A549 (cell line): Measurements from ENCODE around the gene ATRX. TPM values are rescaled to one million over a fixed set of nuclear protein-coding genes. Genes with fewer than 3 reads are reported as not detected.

Experiments
- ATAC-seq, 2 experiments: fragments of 200-7000 bp in 1 of 2; fragments of >200 bp in 1 of 2; cut with Nextera tagmentation in 1 of 2; cut with Tn5 transposase in 1 of 2; 3 replicates each; pipeline versions ENCODE4 v1.8.0 to v1.9.1; 2018 to 2020; ENCODE audit warnings: mild to moderate bottlenecking in 1 of 2, moderate library complexity in 1 of 2
- CTCF ChIA-PET: fragments of 300-600 bp; sonication (Branson Sonifier 250); formaldehyde crosslinking; extraction: SDS; loops from one replicate; lab custom pipeline; 2021; ENCODE audit warnings: antibody characterized with exemption, inconsistent platforms; lab: Yijun Ruan, JAX
- POLR2A ChIA-PET: fragments of 350-600 bp; formaldehyde crosslinking; extraction: SDS; loops from one replicate; lab custom pipeline; 2021; ENCODE audit warnings: antibody characterized with exemption, inconsistent platforms; lab: Yijun Ruan, JAX
- DNase-seq, 2 experiments: peaks; one replicate each; pipeline versions ENCODE4 v3.0.0 to v3.0.0-alpha.2; 2011 to 2016; ENCODE audit warnings: low read depth in 1 of 2, low spot score in 1 of 2
- FAIRE-seq: peaks from 2 replicates; lab custom pipeline; 2011; peaks lifted over from hg19 to GRCh38; lab: Jason Lieb, UNC
- H3K27ac ChIP-seq, 2 experiments: fragments of >200 bp; sonication (Bioruptor Twin); formaldehyde crosslinking; 3 replicates each; pipeline ENCODE4 v1.5.1; 2016 to 2017
- H3K4me1 ChIP-seq: fragments of >200 bp; sonication (Bioruptor Twin); formaldehyde crosslinking; 3 replicates; pipeline ENCODE4 v1.6.1; 2016
- H3K4me2 ChIP-seq: fragments of >200 bp; sonication (Bioruptor Twin); formaldehyde crosslinking; 3 replicates; pipeline ENCODE4 v1.6.1; 2016
- H3K4me3 ChIP-seq: fragments of >200 bp; sonication (Bioruptor Twin); formaldehyde crosslinking; 3 replicates; pipeline ENCODE4 v1.5.1; 2016
- H3K9me3 ChIP-seq: fragments of >200 bp; sonication (Bioruptor Twin); formaldehyde crosslinking; 3 replicates; pipeline ENCODE4 v1.6.1; 2016
- ATOH8 ChIP-seq: fragments of 250-450 bp; sonication (Bioruptor Pico); IDR thresholded peaks from 2 replicates; pipeline ENCODE4 v1.5.0; 2020; ENCODE audit warnings: low read depth, mild to moderate bottlenecking, moderate library complexity
- BCL3 ChIP-seq: fragments of >200 bp; sonication (Bioruptor Twin); formaldehyde crosslinking; IDR thresholded peaks from 3 replicates; pipeline ENCODE4 v1.6.1; 2016
- CBX2 ChIP-seq: fragments of 200-600 bp; sonication (generic); IDR thresholded peaks from 2 replicates; pipeline ENCODE4 v1.6.1; 2016; ENCODE audit warnings: low read depth, mild to moderate bottlenecking, borderline replicate concordance
- CHD4 ChIP-seq: fragments of 200-600 bp; sonication (generic); IDR thresholded peaks from 2 replicates; pipeline ENCODE4 v1.6.1; 2016; ENCODE audit warnings: antibody characterized with exemption, mild to moderate bottlenecking, borderline replicate concordance
- CTCF ChIP-seq: fragments of >200 bp; sonication (Bioruptor Twin); formaldehyde crosslinking; IDR thresholded peaks from 3 replicates; pipeline ENCODE4 v1.5.1; 2016
- ELK1 ChIP-seq: fragments of 150-350 bp; IDR thresholded peaks from 2 replicates; pipeline ENCODE4 v1.6.1; 2014; ENCODE audit warnings: low read depth, mild to moderate bottlenecking, low read length
- EP300 ChIP-seq, 2 experiments: fragments of >200 bp; sonication (Bioruptor Twin); formaldehyde crosslinking; IDR thresholded peaks; 2 replicates in 1 of 2; 3 replicates in 1 of 2; pipeline ENCODE4 v1.6.1; 2016 to 2017
- FOSB ChIP-seq: fragments of 250-450 bp; sonication (Bioruptor Pico); IDR thresholded peaks from 2 replicates; pipeline ENCODE4 v1.5.0; 2020; ENCODE audit warnings: mild to moderate bottlenecking, moderate library complexity
- FOSL2 ChIP-seq, 2 experiments: fragments of 450-650 bp in 1 of 2; fragments of >200 bp in 1 of 2; sonication (Bioruptor Twin) in 1 of 2; formaldehyde crosslinking; IDR thresholded peaks; 2 replicates each; pipeline versions ENCODE4 v1.5.0 to v1.6.1; 2016 to 2020; ENCODE audit warnings: mild to moderate bottlenecking in 1 of 2, moderate library complexity in 1 of 2
- GATA3 ChIP-seq: IDR thresholded peaks from 2 replicates; pipeline ENCODE4 v1.6.1; 2012; ENCODE audit warnings: borderline replicate concordance
- HDAC2 ChIP-seq: fragments of 200-600 bp; sonication (generic); IDR thresholded peaks from 2 replicates; pipeline ENCODE4 v1.6.1; 2016
- HEYL ChIP-seq: fragments of 250-450 bp; sonication (Bioruptor Pico); IDR thresholded peaks from 2 replicates; pipeline ENCODE4 v1.8.0; 2021; ENCODE audit warnings: mild to moderate bottlenecking, moderate library complexity
- HMGXB4 ChIP-seq: fragments of 250-450 bp; sonication (Bioruptor Pico); IDR thresholded peaks from 2 replicates; pipeline ENCODE4 v1.5.0; 2021; ENCODE audit warnings: mild to moderate bottlenecking, moderate library complexity, borderline replicate concordance
- HOXA7 ChIP-seq: fragments of 250-450 bp; sonication (Bioruptor Pico); IDR thresholded peaks from 2 replicates; pipeline ENCODE4 v1.5.0; 2020; ENCODE audit warnings: mild to moderate bottlenecking, moderate library complexity
- HOXB13 ChIP-seq: fragments of 250-450 bp; sonication (Bioruptor Pico); IDR thresholded peaks from 2 replicates; pipeline ENCODE4 v1.5.0; 2020; ENCODE audit warnings: low read depth, mild to moderate bottlenecking, moderate library complexity
- HOXB5 ChIP-seq: fragments of 250-450 bp; sonication (Bioruptor Pico); IDR thresholded peaks from 2 replicates; pipeline ENCODE4 v1.5.0; 2020; ENCODE audit warnings: mild to moderate bottlenecking, moderate library complexity
- JUN ChIP-seq, 2 experiments: fragments of >200 bp; sonication (Bioruptor Twin); formaldehyde crosslinking; IDR thresholded peaks; 2 replicates in 1 of 2; 3 replicates in 1 of 2; pipeline ENCODE4 v1.6.1; 2016 to 2017
- KDM1A ChIP-seq: fragments of 200-600 bp; sonication (generic); IDR thresholded peaks from 2 replicates; pipeline ENCODE4 v1.6.1; 2016; ENCODE audit warnings: low read depth, mild to moderate bottlenecking
- MYC ChIP-seq: IDR thresholded peaks from 2 replicates; pipeline ENCODE4 v1.6.1; 2012; ENCODE audit warnings: mild to moderate bottlenecking, inconsistent platforms, low read length, improper control_type of control experiment, borderline replicate concordance
- PHF8 ChIP-seq: fragments of 200-600 bp; sonication (generic); IDR thresholded peaks from 2 replicates; pipeline ENCODE4 v1.6.1; 2016; ENCODE audit warnings: low read depth, mild to moderate bottlenecking, antibody characterized with exemption, moderate library complexity, borderline replicate concordance
- RAD21 ChIP-seq, 2 experiments: fragments of >200 bp in 1 of 2; sonication (Bioruptor Twin) in 1 of 2; formaldehyde crosslinking in 1 of 2; IDR thresholded peaks in 1 of 2; conservative IDR thresholded peaks in 1 of 2; 2 replicates in 1 of 2; 3 replicates in 1 of 2; pipeline ENCODE4 v1.6.1; 2012 to 2018; ENCODE audit warnings: inconsistent platforms in 1 of 2
- RFX5 ChIP-seq: fragments of 450-650 bp; IDR thresholded peaks from 2 replicates; pipeline ENCODE4 v1.7.1; 2014; ENCODE audit warnings: antibody characterized with exemption, mild to moderate bottlenecking, moderate library complexity
- RNF2 ChIP-seq: fragments of 200-600 bp; sonication (generic); IDR thresholded peaks from 2 replicates; pipeline ENCODE4 v1.6.1; 2016; ENCODE audit warnings: low read depth, mild to moderate bottlenecking, antibody characterized with exemption, moderate library complexity, borderline replicate concordance
- USF2 ChIP-seq: fragments of 450-650 bp; IDR thresholded peaks from 2 replicates; pipeline ENCODE4 v1.6.1; 2014; ENCODE audit warnings: antibody characterized with exemption
- ZC3H11A ChIP-seq: fragments of 450-650 bp; IDR thresholded peaks from 2 replicates; pipeline ENCODE4 v1.6.1; 2014; ENCODE audit warnings: antibody characterized with exemption, mild to moderate bottlenecking
- ZNF302 ChIP-seq: fragments of 250-450 bp; sonication (Bioruptor Pico); IDR thresholded peaks from 2 replicates; pipeline ENCODE4 v1.9.0; 2021; ENCODE audit warnings: inconsistent platforms, mild to moderate bottlenecking, moderate library complexity
- WGBS: methylation state at CpG from one replicate; pipeline ENCODE4 v1.1.6; 2017; ENCODE audit errors: missing lambda C conversion rate; 5-methylcytosine and 5-hydroxymethylcytosine counted together
- polyA plus RNA-seq, 4 experiments: library from polyadenylated mRNA; depleted of rRNA in 3 of 4; stranded (reverse); fragments of >200 nt; fragmentation: RNase III in 1 of 4; extraction: RNeasy Plus Mini Kit Qiagen cat#74134 plus additional on column Dnase treatment in 1 of 4; gene quantifications; 2 replicates in 3 of 4; 3 replicates in 1 of 4; pipeline ENCODE4 v1.2.3, GENCODE V29; 2011 to 2017

Gene ATRX
- polyA plus RNA-seq, 2 of the 4 experiments (the other 2 are of a cell fraction) = 34.7 to 97.1 TPM

GRCh38 chrX:77698242-77698641 lies 87.8 kb downstream of the ATRX start:
- CTCF ChIA-PET = no interaction called here
- FAIRE-seq = no peak
- ATAC-seq = no peak
- Histone ChIP-seq H3K27ac (no peak overlapping the region), H3K9me3 (no peaks in the 10 kb centered on the region), H3K4me3 (no peak overlapping the region), H3K4me2 (no peak overlapping the region), H3K4me1 (no peaks in the 10 kb centered on the region)
- POLR2A ChIA-PET = no interaction called here
- 94% methylated on average over 3 of the region's 3 CpGs for WGBS
- DNase-seq = no peak
- no peak for TF ChIP-seq ELK1
- no peak for TF ChIP-seq HEYL
- no peak for TF ChIP-seq PHF8
- TF ChIP-seq CTCF = no peak
- TF ChIP-seq ZC3H11A = no peak
- no peak for TF ChIP-seq MYC
- no peak for TF ChIP-seq RAD21 (conservative IDR thresholded peaks at IDR 0.05 in 1 of 2, IDR thresholded peaks at IDR 0.05 in 1 of 2)
- no peak for TF ChIP-seq CBX2
- no peak for TF ChIP-seq HOXA7 (CRISPR knock-in tag)
- no peak for TF ChIP-seq ZNF302
- no peak for TF ChIP-seq CHD4
- no peak for TF ChIP-seq RNF2
- no peak for TF ChIP-seq KDM1A
- no peak for TF ChIP-seq JUN (IDR thresholded peaks at IDR 0.05)

- Histone ChIP-seq H3K9me3 (no peaks in the 10 kb centered on the region), H3K4me3 (no peak overlapping the region), H3K27ac (no peak overlapping the region), H3K4me2 (no peak overlapping the region), H3K4me1 (no peaks in the 10 kb centered on the region)
- CTCF ChIA-PET = no interaction called here
- no peak for DNase-seq
- no peak for FAIRE-seq
- ATAC-seq = no peak
- POLR2A ChIA-PET = no interaction called here
- TF ChIP-seq HOXB13 (CRISPR knock-in tag) (no peak), ATOH8 (no peak), HOXB5 (CRISPR knock-in tag) (no peak), GATA3 (no peak), HOXA7 (CRISPR knock-in tag) (no peak), PHF8 (no peak), USF2 (no peak), CTCF (no peak), EP300 (IDR thresholded peaks at IDR 0.05) (no peak), BCL3 (no peak), FOSL2 (IDR thresholded peaks at IDR 0.05) (no peak), FOSL2 (CRISPR knock-in tag; IDR thresholded peaks at IDR 0.05) (no peak), HEYL (no peak), HDAC2 (no peak), FOSB (CRISPR knock-in tag) (no peak), RFX5 (no peak), HMGXB4 (CRISPR knock-in tag) (no peak)
Observed at GRCh38 chrX:77694491-77694890, 91.5 kb downstream of the ATRX start.
